Cardiac muscle cell (in vitro differentiated cells and primary cell): ENCODE data around the gene DNM3. TPM values are rescaled to one million over a fixed set of nuclear protein-coding genes. Genes with fewer than 3 reads are reported as not detected.

Source experiments
- DNase-seq, 2 donors: peaks; one replicate each; pipeline versions ENCODE4 v3.0.0 to v3.0.0-alpha.2; 2010 to 2017; ENCODE audit warnings: low read depth in 1 of 2, low spot score in 1 of 2
- H3K27ac ChIP-seq: fragments of 200-600 bp; sonication (generic); 2 replicates; pipeline ENCODE4 v1.5.1; 2016
- H3K27me3 ChIP-seq: fragments of 200-600 bp; sonication (generic); 2 replicates; pipeline ENCODE4 v1.6.0; 2016; ENCODE audit warnings: control low read depth
- H3K36me3 ChIP-seq: fragments of 200-600 bp; sonication (generic); 2 replicates; pipeline ENCODE4 v1.5.1; 2016; ENCODE audit warnings: control low read depth
- H3K4me1 ChIP-seq: fragments of 200-600 bp; sonication (generic); 2 replicates; pipeline ENCODE4 v1.8.1; 2017; ENCODE audit warnings: low read depth, mild to moderate bottlenecking, mixed run types
- H3K4me3 ChIP-seq: fragments of 200-600 bp; sonication (generic); 2 replicates; pipeline ENCODE4 v1.5.1; 2016; ENCODE audit warnings: mild to moderate bottlenecking
- H3K9me3 ChIP-seq: fragments of 200-600 bp; sonication (generic); 2 replicates; pipeline ENCODE4 v1.5.1; 2017; ENCODE audit warnings: low read depth, mild to moderate bottlenecking, control low read depth
- polyA plus RNA-seq: library from polyadenylated mRNA; unstranded; fragments of >200 nt; fragmentation: Nextera tagmentation; extraction: Ambion mirVana; gene quantifications from 2 replicates; pipeline ENCODE4 v1.2.1, GENCODE V29; 2016
- total RNA-seq: library from RNA; depleted of rRNA; stranded (reverse); fragments of >200 nt; gene quantifications from 2 replicates; pipeline ENCODE4 v1.2.3, GENCODE V29; 2016
- TF ChIP-seq, protein P1 (sequence below): IDR thresholded peaks from 2 replicates; pipeline ENCODE4 v1.5.1; 2012; ENCODE audit warnings: low read depth, mild to moderate bottlenecking, low read length

The DNM3 gene
- total and polyA plus RNA-seq, 2 experiments from 2014 or later: 0.42 TPM; not detected in 1

DNA sequence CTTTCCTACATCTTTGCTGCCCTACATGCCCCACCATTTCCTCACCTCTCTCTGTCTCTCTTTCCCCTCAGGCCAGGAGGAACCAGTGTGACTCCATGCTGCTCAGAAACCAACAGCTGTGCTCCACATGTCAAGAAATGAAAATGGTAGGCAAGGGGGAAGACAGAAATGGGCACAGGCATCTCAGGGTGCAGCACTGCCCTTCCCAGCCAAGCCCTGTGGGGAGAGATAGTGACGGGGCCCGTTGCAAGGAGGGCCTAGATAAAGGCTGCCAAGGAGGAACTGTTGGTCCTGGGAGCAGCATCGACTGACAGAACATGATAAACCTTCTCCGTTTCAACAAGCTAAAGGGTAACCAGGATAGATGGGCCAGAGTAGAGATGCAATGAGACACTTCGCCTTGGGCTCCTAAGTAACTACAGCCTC, 615.1 kb downstream of the DNM3 start:
- H3K27me3 ChIP-seq: no peaks in the 10 kb centered on the region
- TF ChIP-seq, protein P1, sequence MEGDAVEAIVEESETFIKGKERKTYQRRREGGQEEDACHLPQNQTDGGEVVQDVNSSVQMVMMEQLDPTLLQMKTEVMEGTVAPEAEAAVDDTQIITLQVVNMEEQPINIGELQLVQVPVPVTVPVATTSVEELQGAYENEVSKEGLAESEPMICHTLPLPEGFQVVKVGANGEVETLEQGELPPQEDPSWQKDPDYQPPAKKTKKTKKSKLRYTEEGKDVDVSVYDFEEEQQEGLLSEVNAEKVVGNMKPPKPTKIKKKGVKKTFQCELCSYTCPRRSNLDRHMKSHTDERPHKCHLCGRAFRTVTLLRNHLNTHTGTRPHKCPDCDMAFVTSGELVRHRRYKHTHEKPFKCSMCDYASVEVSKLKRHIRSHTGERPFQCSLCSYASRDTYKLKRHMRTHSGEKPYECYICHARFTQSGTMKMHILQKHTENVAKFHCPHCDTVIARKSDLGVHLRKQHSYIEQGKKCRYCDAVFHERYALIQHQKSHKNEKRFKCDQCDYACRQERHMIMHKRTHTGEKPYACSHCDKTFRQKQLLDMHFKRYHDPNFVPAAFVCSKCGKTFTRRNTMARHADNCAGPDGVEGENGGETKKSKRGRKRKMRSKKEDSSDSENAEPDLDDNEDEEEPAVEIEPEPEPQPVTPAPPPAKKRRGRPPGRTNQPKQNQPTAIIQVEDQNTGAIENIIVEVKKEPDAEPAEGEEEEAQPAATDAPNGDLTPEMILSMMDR: no peak
- H3K9me3 ChIP-seq: no peaks in the 10 kb centered on the region
- H3K27ac ChIP-seq: no peak overlapping the region
- no peak overlapping the region for H3K4me3 ChIP-seq
- DNase-seq: no peak
- H3K4me1 ChIP-seq: peaks cover 35% of the 10 kb centered on the region
- H3K36me3 ChIP-seq: no peaks in the 10 kb centered on the region

DNA sequence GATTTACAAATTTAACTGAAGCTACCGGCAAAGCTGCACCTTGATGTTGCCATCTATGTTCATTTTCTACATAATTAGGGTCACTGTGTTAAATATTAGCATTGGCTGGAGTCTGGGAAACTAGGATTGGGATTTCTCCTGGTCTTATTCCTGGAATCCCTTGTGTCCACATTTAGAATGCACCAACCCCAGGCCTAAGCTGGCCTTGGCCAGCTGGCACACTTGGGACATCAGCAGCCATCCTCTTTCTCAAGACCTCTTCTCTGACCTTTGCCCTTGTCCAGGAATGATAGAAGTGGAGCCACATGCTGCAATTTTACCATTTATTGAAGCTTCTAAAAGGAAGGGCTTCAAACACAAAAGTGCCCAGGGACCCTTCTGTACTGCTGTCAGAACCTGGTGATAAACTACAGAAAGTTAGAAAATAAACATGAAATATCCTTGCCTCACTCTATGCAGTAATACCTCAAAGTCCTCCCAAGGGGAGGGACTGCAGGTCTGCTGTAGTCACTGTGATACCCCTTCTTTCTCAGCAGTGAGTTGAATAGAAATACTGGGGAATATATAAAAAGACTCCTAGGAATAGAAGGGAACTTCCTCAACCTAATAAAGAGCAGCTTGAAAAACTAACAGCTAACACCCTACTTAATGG, 616.3 kb downstream of the DNM3 start:
- no peak for DNase-seq
- Histone ChIP-seq H3K27ac (no peak overlapping the region), H3K27me3 (no peaks in the 10 kb centered on the region), H3K36me3 (no peaks in the 10 kb centered on the region), H3K4me3 (no peak overlapping the region), H3K4me1 (peaks cover 25% of the 10 kb centered on the region), H3K9me3 (no peaks in the 10 kb centered on the region)
- TF ChIP-seq, protein P1: no peak

DNA sequence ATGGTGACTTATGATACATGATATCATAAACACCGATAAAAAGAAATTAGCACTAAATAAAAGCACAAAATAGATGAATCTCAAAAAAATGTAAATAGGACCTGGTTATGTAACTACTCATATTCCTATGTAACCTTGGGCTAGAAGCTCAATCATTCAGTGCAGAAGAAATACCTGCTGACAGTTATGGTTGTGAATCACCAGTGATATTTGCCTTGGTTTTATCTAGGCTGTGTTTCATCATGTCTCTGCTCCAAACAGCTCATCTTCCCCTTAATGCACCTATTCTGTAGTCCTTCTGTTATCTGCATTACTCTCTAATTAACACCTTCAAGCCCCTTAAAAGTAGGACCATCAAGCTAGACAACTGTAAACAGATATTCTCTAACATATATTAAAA, 618.9 kb downstream of the DNM3 start:
- Histone ChIP-seq H3K9me3 (no peaks in the 10 kb centered on the region), H3K4me1 (peaks cover 11% of the 10 kb centered on the region), H3K27ac (no peak overlapping the region), H3K27me3 (no peaks in the 10 kb centered on the region), H3K36me3 (no peaks in the 10 kb centered on the region), H3K4me3 (no peak overlapping the region)
- TF ChIP-seq, protein P1: no peak
- DNase-seq: no peak

DNA sequence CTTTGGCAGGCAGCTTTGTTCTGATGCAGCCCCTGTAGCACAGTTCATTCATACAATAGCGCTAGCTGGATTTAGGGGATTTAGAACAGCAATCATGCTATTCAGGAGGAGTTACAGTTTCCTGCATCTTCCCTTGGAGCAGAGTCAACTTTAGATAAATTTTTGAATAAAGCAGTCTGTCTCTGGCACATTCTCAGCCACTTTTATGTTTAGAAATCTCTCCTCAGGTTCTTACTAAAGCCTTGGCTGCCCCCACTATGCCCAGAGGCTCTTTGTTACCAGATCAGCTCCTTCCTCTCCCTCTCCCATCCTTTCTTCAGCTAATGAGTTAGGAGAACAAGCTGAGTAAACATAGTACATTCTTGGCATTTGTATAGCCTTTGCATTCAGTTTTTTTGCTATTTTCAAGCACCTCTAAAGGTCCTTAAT, 619.6 kb downstream of the DNM3 start:
- Histone ChIP-seq H3K4me3 (no peak overlapping the region), H3K36me3 (no peaks in the 10 kb centered on the region), H3K4me1 (peaks cover 18% of the 10 kb centered on the region), H3K27me3 (no peaks in the 10 kb centered on the region), H3K9me3 (no peaks in the 10 kb centered on the region), H3K27ac (peak overlapping the region; percentile 4)
- TF ChIP-seq, protein P1: no peak
- no peak for DNase-seq

Other genes with a start within 250 kb of the DNM3 start
- gene MYOCOS, start 219.3 kb upstream of the DNM3 start, total RNA-seq: not detected in 2 replicates
- gene MYOCOS, start 219.3 kb upstream of the DNM3 start, polyA plus RNA-seq: 0.10 TPM in 1 of 2 replicates, not detected in the other
- 0.07 and 0.12 TPM in 2 replicates for gene MYOC, start 188.8 kb upstream of the DNM3 start, total RNA-seq
- not detected in 2 replicates for gene MYOC, start 188.8 kb upstream of the DNM3 start, polyA plus RNA-seq
- 5.0 and 9.4 TPM in 2 replicates for gene VAMP4, start 99.4 kb upstream of the DNM3 start, total RNA-seq
- 6.9 and 8.6 TPM in 2 replicates for gene VAMP4, start 99.4 kb upstream of the DNM3 start, polyA plus RNA-seq
- 17.2 and 21.6 TPM in 2 replicates for gene METTL13, start 59.8 kb upstream of the DNM3 start, total RNA-seq
- gene METTL13, start 59.8 kb upstream of the DNM3 start, polyA plus RNA-seq: 19.1 and 33.3 TPM in 2 replicates